NCI-H1048 (cell line): ENCODE results near the gene TCEAL1.
"Not testable (repeated sequence)": the region's sequence is repeated elsewhere in the genome, so short reads cannot be mapped to it uniquely, and the experiment has no call there.

ENCODE experiments used
- DNase-seq: peaks from one replicate; lab custom pipeline; 2025; lab: John Stamatoyannopoulos, UW

Gene TCEAL1, protein sequence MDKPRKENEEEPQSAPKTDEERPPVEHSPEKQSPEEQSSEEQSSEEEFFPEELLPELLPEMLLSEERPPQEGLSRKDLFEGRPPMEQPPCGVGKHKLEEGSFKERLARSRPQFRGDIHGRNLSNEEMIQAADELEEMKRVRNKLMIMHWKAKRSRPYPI

GRCh38 chrX:103628386-103629317 is at the start of gene TCEAL1:
Gene TCEAL1 (plus strand): TSS chrX:103628975. CDS start chrX:103629917, 942 bp downstream.
- DNase-seq = no peak

DNA sequence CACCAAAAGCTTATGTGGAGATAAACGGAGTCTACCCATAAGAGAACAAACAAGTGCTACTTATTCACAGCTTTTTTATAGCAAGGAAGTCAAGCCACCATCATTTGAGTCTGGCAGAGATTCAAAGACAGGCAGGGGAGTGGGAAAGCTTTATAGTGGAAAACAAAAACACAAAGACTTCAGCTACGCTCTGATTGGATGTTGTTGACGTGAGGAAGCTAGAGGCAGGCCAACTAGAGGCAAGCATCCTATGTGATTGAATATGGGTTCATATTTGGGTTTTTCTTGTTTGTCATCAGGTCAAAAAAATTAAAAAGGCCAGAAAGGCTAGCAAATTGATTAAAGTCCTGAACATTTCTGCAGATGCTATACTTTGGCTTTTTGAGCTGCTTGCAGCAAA is 44.2 kb upstream of the TCEAL1 start:
- no peak for DNase-seq

DNA sequence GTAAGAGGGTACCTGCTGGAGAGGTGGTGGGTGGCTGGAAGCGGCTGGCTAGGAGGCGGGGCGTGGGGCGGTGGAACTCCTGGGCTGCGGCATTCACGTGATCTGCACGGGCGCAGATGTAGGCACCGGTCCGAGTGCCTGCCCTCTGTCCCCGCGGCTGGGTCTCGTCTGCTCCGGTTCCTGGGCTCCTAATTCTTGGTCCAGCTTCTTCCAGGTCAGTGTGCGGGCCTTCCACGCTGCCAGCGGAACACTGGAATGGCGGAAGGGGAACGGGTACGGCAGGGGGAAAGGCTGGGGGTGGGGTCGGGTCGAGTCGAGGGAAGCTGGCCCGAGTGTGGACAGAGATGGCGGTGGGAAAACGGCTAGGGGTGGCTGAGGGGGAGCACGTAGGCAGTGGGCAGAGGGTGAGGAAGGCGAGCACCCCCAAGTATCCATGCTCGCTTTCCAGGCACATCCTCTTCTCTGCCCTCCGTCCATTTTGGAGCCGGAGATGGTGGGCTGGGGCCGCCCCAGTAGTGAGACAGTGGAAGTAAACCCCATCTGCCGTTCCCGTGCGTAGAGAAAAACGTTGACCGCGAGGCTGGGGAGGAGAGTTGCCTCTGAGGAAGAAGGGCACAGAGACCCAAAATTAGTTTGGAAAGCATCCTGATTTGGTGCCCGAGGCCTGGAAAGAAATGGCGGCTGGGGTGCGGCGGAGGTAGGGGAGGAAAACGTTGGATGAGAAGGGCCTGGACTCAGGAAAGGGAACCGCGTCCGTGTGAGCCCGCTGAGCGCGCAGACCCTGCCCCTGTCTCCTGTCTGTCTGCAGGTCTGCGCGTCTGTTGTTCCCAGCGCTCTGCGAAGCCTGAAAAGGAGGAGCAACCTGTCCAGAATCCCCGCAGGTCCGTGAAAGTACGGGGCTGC is 43.1 kb upstream of the TCEAL1 start, which contains the start of gene TCEAL4:
TSS of gene TCEAL4 (plus strand) at position 105 of the 903 bp plus-strand sequence. CDS start 1,161 bp downstream, outside the sequence.
- no peak for DNase-seq

GRCh38 chrX:103586314-103586646 is 42.5 kb upstream of the TCEAL1 start:
- DNase-seq = no peak

- no peak for DNase-seq
Measured at GRCh38 chrX:103586659-103587058, 42.1 kb upstream of the TCEAL1 start.

- DNase-seq = not testable (repeated sequence)
Measured at GRCh38 chrX:103592295-103592694, 36.5 kb upstream of the TCEAL1 start.

GRCh38 chrX:103595202-103595601 is 33.6 kb upstream of the TCEAL1 start:
- DNase-seq = not testable (repeated sequence)

- DNase-seq = no peak
Measured at GRCh38 chrX:103607364-103608305, 21.1 kb upstream of the TCEAL1 start, which contains the start of gene TCEAL3. Gene TCEAL3 (plus strand): TSS chrX:103607963. CDS start chrX:103609065, 1,102 bp downstream.

DNA sequence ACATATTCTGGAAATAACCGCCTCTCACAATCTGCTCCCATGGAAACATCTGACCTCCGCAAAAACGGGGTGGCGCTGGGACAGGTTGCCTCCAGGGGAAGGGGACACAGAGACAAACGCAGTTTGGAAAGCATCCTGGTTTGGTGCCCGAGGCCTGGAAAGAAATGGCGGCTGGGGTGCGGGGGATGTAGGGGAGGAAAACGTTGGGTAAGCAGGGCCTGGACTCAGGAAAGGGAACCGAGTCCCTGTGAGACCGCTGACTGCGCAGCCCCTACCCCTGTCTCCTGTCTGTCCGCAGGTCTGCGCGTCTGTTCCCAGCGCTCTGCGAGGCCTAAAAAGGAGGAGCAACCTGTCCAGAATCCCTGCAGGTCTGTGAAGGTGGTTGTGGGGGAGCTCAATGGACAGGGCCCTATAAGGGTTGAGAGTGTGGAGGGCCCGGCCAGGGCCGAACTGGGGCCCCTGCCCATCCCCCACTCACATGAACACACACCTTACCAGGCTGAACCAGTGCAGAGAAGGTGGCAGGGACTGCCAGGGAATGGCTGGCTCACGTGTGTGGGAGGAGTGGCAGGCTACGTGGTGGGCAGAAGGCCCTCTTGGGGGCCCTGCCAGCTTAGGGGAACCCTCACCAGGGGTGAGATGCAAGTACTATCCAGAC is 20.3 kb upstream of the TCEAL1 start:
- no peak for DNase-seq

DNA sequence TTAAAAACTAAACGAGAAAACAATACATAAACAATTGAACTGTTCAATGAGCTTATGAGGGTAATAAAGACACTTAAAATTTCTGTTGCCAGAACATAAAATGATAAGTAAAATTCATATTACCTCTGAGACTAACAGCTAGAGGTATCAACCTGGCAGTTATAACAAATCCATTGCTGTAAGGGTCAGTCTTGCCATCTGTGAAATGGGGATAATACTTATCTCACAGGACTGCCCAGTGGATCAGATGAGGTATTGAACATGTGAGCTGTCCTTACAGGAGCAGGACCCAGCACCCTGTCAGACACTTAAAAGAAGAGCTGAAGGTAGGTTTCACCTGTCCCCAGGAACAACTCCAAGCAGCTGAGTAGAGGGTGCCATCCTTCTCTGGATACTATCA is 18.5 kb upstream of the TCEAL1 start:
- DNase-seq = no peak

DNA sequence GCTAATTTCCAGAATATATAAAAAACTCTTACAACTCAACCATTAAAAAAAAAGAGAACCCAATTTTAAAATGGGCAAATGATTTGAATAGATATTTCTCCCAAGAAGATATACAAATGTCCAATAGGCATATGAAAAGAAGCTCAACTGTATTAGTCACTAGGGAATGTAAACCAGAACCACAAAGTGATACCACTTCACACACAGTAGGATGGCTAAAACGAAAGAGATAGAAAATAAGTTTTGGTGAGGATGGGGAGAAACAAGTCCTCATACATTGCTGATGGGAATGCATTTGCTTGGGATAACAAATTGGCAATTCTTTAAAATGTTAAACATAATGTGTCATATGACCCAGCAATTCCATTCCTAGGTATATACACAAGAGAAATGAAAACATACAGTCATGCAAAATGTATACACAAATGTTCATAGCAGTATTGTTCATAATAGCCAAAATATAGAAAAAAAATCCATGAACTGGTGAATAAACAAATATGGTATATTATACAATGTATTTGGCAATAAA is 15.3 kb upstream of the TCEAL1 start:
- no peak for DNase-seq

DNA sequence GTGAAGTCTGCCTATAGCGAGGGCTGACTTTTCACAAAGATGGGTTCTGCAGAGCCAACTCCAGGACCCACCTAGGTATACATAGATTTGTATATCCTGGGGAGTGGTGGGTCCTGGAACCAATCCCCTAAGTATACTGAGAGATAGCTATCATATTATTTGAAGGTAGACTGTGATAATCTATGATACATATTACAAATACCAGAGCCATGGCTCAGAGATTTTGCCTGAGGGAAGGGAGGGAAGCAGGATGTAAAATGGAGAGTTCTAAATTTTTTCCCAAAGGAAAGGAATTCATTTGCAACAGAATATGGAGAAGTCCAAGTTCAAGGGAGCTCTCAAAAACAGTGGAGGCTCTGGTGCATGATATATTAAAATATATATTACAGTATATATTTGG is 13.8 kb upstream of the TCEAL1 start:
- DNase-seq = no peak

DNA sequence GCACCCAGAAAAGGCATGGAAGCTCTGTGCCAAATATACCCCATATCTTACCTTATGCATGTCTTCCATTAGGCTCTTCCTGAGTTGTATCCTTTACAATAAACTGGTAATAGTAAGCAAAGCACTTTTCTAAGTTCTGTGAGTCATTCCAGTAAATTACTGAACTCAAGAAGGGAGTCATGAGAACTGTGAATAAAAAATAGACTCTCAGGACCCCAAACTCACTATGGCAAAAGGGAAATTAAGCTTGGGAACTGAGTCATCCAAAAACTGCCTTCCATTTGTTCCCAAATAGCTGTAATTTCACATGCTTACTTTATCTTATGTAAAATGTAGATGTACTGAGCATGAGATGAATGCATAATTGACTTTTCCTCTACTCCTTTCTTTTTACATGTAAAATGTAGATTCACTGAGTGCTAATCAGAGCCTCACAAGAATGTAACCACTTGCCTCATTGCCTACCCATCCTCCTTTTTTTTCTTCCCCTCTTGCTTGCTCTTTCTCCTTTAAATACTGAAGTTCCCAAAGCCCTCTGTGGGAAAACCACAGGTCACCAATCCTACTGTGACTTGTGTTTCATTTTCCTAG is 12.9 kb upstream of the TCEAL1 start:
- DNase-seq = no peak

- DNase-seq = no peak
Measured at GRCh38 chrX:103616676-103617186, 12.0 kb upstream of the TCEAL1 start.

GRCh38 chrX:103624111-103624510 is 4.7 kb upstream of the TCEAL1 start:
- no peak for DNase-seq

DNA sequence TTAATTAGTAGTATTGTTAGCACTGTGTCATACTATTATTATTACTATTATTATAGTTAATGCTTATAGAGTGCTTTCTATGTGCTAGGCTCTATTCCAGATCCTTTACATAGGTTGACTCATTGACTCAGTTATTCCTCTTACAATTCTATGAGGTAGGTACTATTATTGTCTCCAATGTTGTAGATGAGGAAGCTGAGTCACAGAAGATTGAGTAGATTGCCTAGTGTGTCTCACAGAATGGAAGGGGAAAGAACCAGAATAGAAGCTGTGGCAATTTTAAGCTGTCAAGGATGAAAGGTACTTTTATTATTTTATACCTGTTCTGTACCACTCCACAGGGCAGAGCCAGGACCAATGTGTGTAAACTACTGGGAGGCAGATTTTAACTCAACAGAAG is 1.9 kb upstream of the TCEAL1 start:
- no peak for DNase-seq

- DNase-seq = no peak
Measured at GRCh38 chrX:103629318-103630170, 769 bp downstream of the TCEAL1 start.

DNA sequence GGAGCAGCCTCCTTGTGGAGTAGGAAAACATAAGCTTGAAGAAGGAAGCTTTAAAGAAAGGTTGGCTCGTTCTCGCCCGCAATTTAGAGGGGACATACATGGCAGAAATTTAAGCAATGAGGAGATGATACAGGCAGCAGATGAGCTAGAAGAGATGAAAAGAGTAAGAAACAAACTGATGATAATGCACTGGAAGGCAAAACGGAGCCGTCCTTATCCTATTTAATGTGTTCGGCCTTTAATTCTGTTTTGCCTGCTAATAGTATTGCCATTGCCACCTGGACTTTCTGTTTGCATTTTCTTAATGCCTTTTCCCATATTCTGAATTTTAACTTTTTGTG is 1.4 kb downstream of the TCEAL1 start:
- DNase-seq = no peak

- DNase-seq = no peak
Measured at GRCh38 chrX:103631145-103631544, 2.4 kb downstream of the TCEAL1 start.
